HUES48 (cell line): Measurements from ENCODE around the gene RPRD1B.

Source experiments
- H3K27ac ChIP-seq: one replicate; pipeline ENCODE4 v1.7.0; 2013; ENCODE audit warnings: low read depth, low read length, inconsistent platforms
- H3K27me3 ChIP-seq: 2 replicates; pipeline ENCODE4 v1.6.1; 2013; ENCODE audit warnings: mild to moderate bottlenecking, low read length; ENCODE audit not compliant: control insufficient read depth, insufficient read depth
- H3K36me3 ChIP-seq: 2 replicates; pipeline ENCODE4 v1.6.1; 2013; ENCODE audit warnings: low read length; ENCODE audit not compliant: control insufficient read depth, insufficient read depth
- H3K4me1 ChIP-seq: 2 replicates; pipeline ENCODE4 v1.6.1; 2013; ENCODE audit warnings: mild to moderate bottlenecking, low read length; ENCODE audit not compliant: control insufficient read depth, insufficient read depth
- H3K4me3 ChIP-seq: 2 replicates; pipeline ENCODE4 v1.5.1; 2013; ENCODE audit warnings: mild to moderate bottlenecking, low read depth, low read length
- H3K9ac ChIP-seq: 2 replicates; pipeline ENCODE4 v1.6.1; 2013; ENCODE audit warnings: mild to moderate bottlenecking, low read depth, low read length, moderate library complexity
- H3K9me3 ChIP-seq: 2 replicates; pipeline ENCODE4 v1.6.1; 2013; ENCODE audit warnings: low read length; ENCODE audit not compliant: control insufficient read depth, insufficient read depth

Gene RPRD1B

GRCh38 chr20:38076548-38076947 is 43.0 kb downstream of the RPRD1B start:
- H3K9me3 ChIP-seq, result no peaks in the 10 kb centered on the region
- peaks cover 40% of the 10 kb centered on the region for H3K36me3 ChIP-seq
- H3K4me1 ChIP-seq, result peaks cover 3% of the 10 kb centered on the region
- no peak overlapping the region for H3K9ac ChIP-seq
- no peaks in the 10 kb centered on the region for H3K27me3 ChIP-seq
- no peak overlapping the region for H3K27ac ChIP-seq
- H3K4me3 ChIP-seq, result no peak overlapping the region

DNA sequence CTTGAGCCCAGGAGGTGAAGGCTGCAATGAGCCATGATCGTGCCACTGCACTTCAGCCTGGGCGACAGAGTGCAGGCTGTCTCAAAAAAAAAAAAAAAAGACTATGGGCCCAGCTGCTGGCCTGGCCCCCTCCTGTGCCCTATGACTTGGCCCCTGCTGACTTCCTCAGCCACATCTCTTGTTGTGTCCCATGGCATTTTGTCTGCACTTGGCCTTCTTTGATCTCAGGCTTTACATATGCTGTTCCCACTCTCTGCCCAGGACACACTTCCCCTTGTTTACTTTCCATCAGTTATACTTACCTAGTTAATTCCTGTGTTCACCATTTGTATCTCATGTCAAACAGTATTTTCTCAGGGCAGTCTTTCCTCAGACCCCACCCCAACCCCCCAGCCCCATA is 44.5 kb downstream of the RPRD1B start:
- Histone ChIP-seq H3K9me3 (no peaks in the 10 kb centered on the region), H3K27ac (no peak overlapping the region), H3K4me1 (peaks cover 3% of the 10 kb centered on the region), H3K9ac (no peak overlapping the region), H3K4me3 (no peak overlapping the region), H3K36me3 (peaks cover 33% of the 10 kb centered on the region), H3K27me3 (no peaks in the 10 kb centered on the region)

DNA sequence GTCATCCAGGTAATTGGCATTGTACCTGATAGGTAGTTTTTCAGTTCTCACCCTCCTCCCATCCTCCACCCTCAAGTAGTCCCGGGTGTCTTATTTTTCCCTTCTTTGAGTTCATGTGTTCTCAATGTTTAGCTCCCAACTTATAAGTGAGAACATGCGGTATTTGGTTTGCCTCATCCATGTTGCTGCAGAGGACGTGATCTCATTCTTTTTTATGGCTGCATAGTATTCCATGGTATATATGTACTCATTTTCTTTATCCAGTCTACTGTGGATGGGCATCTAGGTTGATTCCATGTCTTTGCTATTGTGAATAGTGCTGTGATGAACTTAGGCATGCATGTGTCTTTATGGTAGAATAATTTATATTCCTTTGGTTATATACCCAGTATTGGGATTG is 45.8 kb downstream of the RPRD1B start:
- Histone ChIP-seq H3K27ac (no peak overlapping the region), H3K4me3 (no peak overlapping the region), H3K4me1 (no peaks in the 10 kb centered on the region; the same call in 1 of the 2 replicates), H3K9me3 (no peaks in the 10 kb centered on the region), H3K9ac (no peak overlapping the region), H3K36me3 (peaks cover 34% of the 10 kb centered on the region), H3K27me3 (no peaks in the 10 kb centered on the region)

- H3K4me3 ChIP-seq, result no peak overlapping the region
- no peaks in the 10 kb centered on the region for H3K9me3 ChIP-seq
- H3K36me3 ChIP-seq, result peaks cover 48% of the 10 kb centered on the region
- no peaks in the 10 kb centered on the region for H3K4me1 ChIP-seq
- no peaks in the 10 kb centered on the region for H3K27me3 ChIP-seq
- H3K27ac ChIP-seq, result no peak overlapping the region
- no peak overlapping the region for H3K9ac ChIP-seq
These were observed 48.0 kb downstream of the RPRD1B start for GRCh38 chr20:38081575-38081974.

- Histone ChIP-seq H3K9me3 (no peaks in the 10 kb centered on the region), H3K9ac (no peak overlapping the region), H3K27me3 (no peaks in the 10 kb centered on the region), H3K36me3 (peaks cover 49% of the 10 kb centered on the region), H3K27ac (no peak overlapping the region), H3K4me3 (no peak overlapping the region), H3K4me1 (no peaks in the 10 kb centered on the region)
These were observed 49.3 kb downstream of the RPRD1B start for GRCh38 chr20:38082894-38083293.

GRCh38 chr20:38083338-38084048 is 49.9 kb downstream of the RPRD1B start:
- no peak overlapping the region for H3K9ac ChIP-seq
- peaks cover 53% of the 10 kb centered on the region for H3K36me3 ChIP-seq
- H3K9me3 ChIP-seq, result no peaks in the 10 kb centered on the region
- H3K27ac ChIP-seq, result no peak overlapping the region
- no peaks in the 10 kb centered on the region for H3K4me1 ChIP-seq
- no peak overlapping the region for H3K4me3 ChIP-seq
- no peaks in the 10 kb centered on the region for H3K27me3 ChIP-seq

- peaks cover 53% of the 10 kb centered on the region for H3K36me3 ChIP-seq
- no peak overlapping the region for H3K27ac ChIP-seq
- H3K9ac ChIP-seq, result no peak overlapping the region
- no peak overlapping the region for H3K4me3 ChIP-seq
- H3K9me3 ChIP-seq, result no peaks in the 10 kb centered on the region
- no peaks in the 10 kb centered on the region for H3K27me3 ChIP-seq
- no peaks in the 10 kb centered on the region for H3K4me1 ChIP-seq
These were observed 50.9 kb downstream of the RPRD1B start for GRCh38 chr20:38084425-38084951.

DNA sequence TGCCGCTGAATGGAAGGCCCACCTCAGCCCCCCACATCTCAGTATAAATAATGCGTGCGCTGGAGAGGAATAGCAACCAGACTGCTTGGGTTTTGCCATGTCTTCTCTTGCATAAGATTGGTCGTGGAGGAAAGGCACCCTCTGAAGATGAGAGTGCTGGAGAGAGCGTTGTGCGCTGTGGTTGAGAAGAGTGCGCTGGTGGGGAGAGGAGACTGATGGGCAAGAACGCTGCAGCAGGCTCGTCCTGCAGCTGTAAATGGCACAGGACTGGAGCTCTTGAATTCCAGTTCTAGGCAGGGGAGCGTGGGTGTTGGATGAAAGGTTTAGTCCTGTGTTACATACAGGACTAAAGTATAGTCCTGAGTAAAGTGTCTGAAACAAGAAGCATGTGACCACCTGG is 51.5 kb downstream of the RPRD1B start:
- no peaks in the 10 kb centered on the region for H3K27me3 ChIP-seq
- no peaks in the 10 kb centered on the region for H3K9me3 ChIP-seq
- H3K9ac ChIP-seq, result no peak overlapping the region
- H3K27ac ChIP-seq, result no peak overlapping the region
- no peak overlapping the region for H3K4me3 ChIP-seq
- H3K36me3 ChIP-seq, result peaks cover 58% of the 10 kb centered on the region
- H3K4me1 ChIP-seq, result no peaks in the 10 kb centered on the region

GRCh38 chr20:38089500-38089899 is 56.0 kb downstream of the RPRD1B start:
- H3K4me3 ChIP-seq, result no peak overlapping the region
- H3K27ac ChIP-seq, result no peak overlapping the region
- no peaks in the 10 kb centered on the region for H3K27me3 ChIP-seq
- no peaks in the 10 kb centered on the region for H3K4me1 ChIP-seq
- peaks cover 63% of the 10 kb centered on the region for H3K36me3 ChIP-seq
- no peaks in the 10 kb centered on the region for H3K9me3 ChIP-seq
- H3K9ac ChIP-seq, result no peak overlapping the region

DNA sequence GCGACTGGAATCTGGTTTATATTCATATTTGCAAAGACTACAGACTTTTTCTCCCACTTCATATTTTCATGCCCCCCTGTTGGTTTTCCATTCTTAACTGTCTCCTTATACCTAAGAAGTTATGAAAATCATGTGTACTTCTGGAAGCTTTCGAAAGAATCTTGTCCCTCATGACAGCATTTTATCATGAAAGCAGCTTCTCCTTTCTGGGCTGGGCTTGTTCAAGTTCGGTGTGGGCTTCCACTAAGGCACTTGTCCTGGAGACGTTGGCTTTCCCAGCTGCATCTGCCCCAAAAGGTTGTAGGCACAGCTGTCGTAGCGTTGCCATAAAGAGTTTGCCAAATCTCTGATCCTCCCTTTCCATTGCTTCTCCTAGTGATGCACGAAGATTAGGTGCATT is 56.5 kb downstream of the RPRD1B start:
- Histone ChIP-seq H3K9me3 (no peaks in the 10 kb centered on the region), H3K27me3 (no peaks in the 10 kb centered on the region), H3K4me3 (no peak overlapping the region), H3K36me3 (peaks cover 58% of the 10 kb centered on the region), H3K4me1 (no peaks in the 10 kb centered on the region), H3K27ac (no peak overlapping the region), H3K9ac (no peak overlapping the region)

DNA sequence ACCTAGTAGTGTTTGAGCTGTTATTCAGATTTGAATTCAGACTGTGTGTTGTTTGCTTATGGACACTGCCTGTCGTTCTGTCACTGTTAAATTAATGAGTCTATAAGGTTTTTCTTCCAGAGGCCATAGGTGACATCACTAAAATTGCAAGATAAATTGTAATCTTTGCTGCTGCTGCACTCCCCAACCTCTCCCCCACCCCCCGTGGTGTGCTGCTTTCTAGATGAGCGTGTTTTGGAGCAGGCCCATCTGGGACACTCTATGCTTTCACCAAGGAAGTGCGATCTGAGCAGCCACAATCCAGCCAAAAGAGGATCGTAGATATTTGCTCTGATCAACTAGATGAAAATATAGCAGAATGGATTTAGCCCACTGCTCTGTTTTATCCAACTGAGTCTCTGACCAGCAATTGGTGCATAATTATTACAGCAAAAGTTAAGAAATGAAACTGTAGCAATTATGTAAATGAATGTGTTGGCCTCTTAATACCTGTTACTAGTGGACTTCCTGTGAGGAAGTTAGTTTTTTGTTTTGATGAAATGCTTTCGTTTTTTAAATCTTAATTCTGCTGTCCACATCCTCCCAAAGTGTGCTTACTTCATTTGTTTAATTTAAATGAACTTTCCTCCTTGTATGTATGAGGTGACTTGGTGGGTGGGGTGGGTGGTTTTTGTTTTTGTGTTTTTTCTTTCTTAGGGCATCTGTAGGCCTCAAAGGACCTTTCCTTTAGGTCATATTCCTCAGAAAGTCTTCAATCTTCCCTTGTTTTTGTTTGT is 58.1 kb downstream of the RPRD1B start:
- no peak overlapping the region for H3K9ac ChIP-seq
- H3K27ac ChIP-seq, result no peak overlapping the region
- H3K36me3 ChIP-seq, result peaks cover 45% of the 10 kb centered on the region
- H3K27me3 ChIP-seq, result no peaks in the 10 kb centered on the region
- H3K9me3 ChIP-seq, result no peaks in the 10 kb centered on the region
- H3K4me3 ChIP-seq, result no peak overlapping the region
- no peaks in the 10 kb centered on the region for H3K4me1 ChIP-seq
